ENCODE data around the gene PCBP4. TPM values are rescaled to one million over a fixed set of nuclear protein-coding genes. Genes with fewer than 3 reads are reported as not detected.
"Not testable (repeated sequence)": the region's sequence is repeated elsewhere in the genome, so short reads cannot be mapped to it uniquely, and the experiment has no call there.

PCBP4 gene
- total and polyA plus RNA-seq, 2 donors (not counting 1 experiment from before 2014, with no cell fraction given): 15.3 to 25.6 TPM

DNA sequence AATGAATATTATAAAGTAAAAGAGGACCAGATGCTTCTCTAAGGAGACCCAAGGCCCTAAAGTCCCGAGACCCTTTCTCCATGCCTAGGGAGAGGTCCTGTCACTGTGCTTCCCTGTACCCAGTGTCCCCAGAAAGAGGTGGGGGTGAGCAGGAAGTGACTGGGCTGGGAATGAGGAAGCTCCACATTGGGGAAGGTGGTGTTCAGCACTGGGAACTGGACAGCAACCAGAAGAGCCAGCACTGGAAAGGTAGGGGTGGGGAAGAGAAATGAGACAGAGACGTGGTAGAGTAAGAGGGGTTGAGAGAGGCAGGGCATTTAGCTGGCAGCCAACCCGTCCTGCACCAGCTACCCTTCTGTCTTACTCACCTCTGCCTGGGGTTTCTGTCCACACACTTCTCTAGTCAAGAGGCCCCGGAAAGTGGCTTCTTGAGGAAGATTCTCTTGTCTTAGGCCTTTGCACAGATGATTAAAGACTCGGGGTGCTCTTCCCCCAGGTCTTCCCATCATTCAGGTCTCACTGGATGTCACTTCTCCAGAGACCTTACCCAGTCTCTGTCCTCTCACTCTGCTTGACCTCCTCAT, 37.7 kb downstream of the PCBP4 start:
- H2AFZ ChIP-seq (ENCODE audit: insufficient read depth, low read depth, low read length, poor library complexity, severe bottlenecking): no peak overlapping the region
- H3K27me3 Mint-ChIP-seq: no peaks in the 10 kb centered on the region
- H3K79me2 ChIP-seq (ENCODE audit: control insufficient read depth, insufficient read depth, low read length): no peaks in the 10 kb centered on the region
- CTCF ChIA-PET: no interaction called here
- H4K20me1 ChIP-seq (ENCODE audit: control insufficient read depth, insufficient read depth, low read length, poor library complexity, severe bottlenecking): no peaks in the 10 kb centered on the region
- TF ChIP-seq CTCF (IDR thresholded peaks at IDR 0.05): no peak
- TF ChIP-seq EZH2 (IDR thresholded peaks at IDR 0.05; ENCODE audit: borderline replicate concordance, insufficient read depth, low read depth, low read length, poor library complexity, severe bottlenecking): no peak
- no peak for ATAC-seq (ENCODE audit: low read depth)
- no peak overlapping the region for H3K4me3 Mint-ChIP-seq
- no peak for DNase-seq
- H3K4me3 ChIP-seq (ENCODE audit: control extremely low read depth in 1 of 5, extremely low read depth in 1 of 5, insufficient read depth in 1 of 5, low read depth in 2 of 5, low read length in 4 of 5): no peak overlapping the region
- no peaks in the 10 kb centered on the region for H3K9me3 ChIP-seq (ENCODE audit: control extremely low read depth in 1 of 3, control insufficient read depth in 2 of 3, insufficient read depth in 1 of 3, low read length in 2 of 3)
- no peak overlapping the region for H3K9ac ChIP-seq (ENCODE audit: low read length)
- no peaks in the 10 kb centered on the region for H3K27me3 ChIP-seq (replicated peaks in 1 of 4; ENCODE audit: control extremely low read depth in 1 of 4, control insufficient read depth in 3 of 4, insufficient read depth in 4 of 4, low read length in 3 of 4)
- H3K4me1 ChIP-seq (ENCODE audit: control insufficient read depth in 2 of 2, insufficient read depth in 2 of 2, low read length in 2 of 2): no peaks in the 10 kb centered on the region
- intact Hi-C loops (cut with micrococcal nuclease): no loop called here
- 94% methylated on average over 3 of the region's 5 CpGs for whole genome bisulfite sequencing (ENCODE audit: insufficient coverage)
- no peaks in the 10 kb centered on the region for H3K9me3 Mint-ChIP-seq (ENCODE audit: insufficient read depth)
- H3K4me2 ChIP-seq (replicated peaks; ENCODE audit: low read depth, low read length, poor library complexity, severe bottlenecking): no peak overlapping the region
- H3K27ac ChIP-seq (ENCODE audit: low read length in 2 of 2): no peak overlapping the region
- POLR2A ChIA-PET: no interaction called here
- no peaks in the 10 kb centered on the region for H3K4me1 Mint-ChIP-seq
- peaks cover 3 to 20% of the 10 kb centered on the region in 2 experiments for H3K36me3 ChIP-seq (replicated peaks in 1 of 2; ENCODE audit: control extremely low read depth in 1 of 2, control insufficient read depth in 1 of 2, extremely low read depth in 1 of 2, insufficient read depth in 2 of 2, low read length in 1 of 2)
- H3K27ac Mint-ChIP-seq: no peak overlapping the region

- peaks cover 3 to 14% of the 10 kb centered on the region in 2 experiments for H3K36me3 ChIP-seq (replicated peaks in 1 of 2; ENCODE audit: control extremely low read depth in 1 of 2, control insufficient read depth in 1 of 2, extremely low read depth in 1 of 2, insufficient read depth in 2 of 2, low read length in 1 of 2)
- H3K79me2 ChIP-seq (ENCODE audit: control insufficient read depth, insufficient read depth, low read length); H3K27me3 Mint-ChIP-seq; H4K20me1 ChIP-seq (ENCODE audit: control insufficient read depth, insufficient read depth, low read length, poor library complexity, severe bottlenecking); POLR2A ChIA-PET; H3K27me3 ChIP-seq (replicated peaks in 1 of 4; ENCODE audit: control extremely low read depth in 1 of 4, control insufficient read depth in 3 of 4, insufficient read depth in 4 of 4, low read length in 3 of 4); H3K4me1 ChIP-seq (ENCODE audit: control insufficient read depth in 2 of 2, insufficient read depth in 2 of 2, low read length in 2 of 2); DNase-seq; H3K27ac Mint-ChIP-seq; H3K27ac ChIP-seq (ENCODE audit: low read length in 2 of 2); H2AFZ ChIP-seq (ENCODE audit: insufficient read depth, low read depth, low read length, poor library complexity, severe bottlenecking); H3K9me3 Mint-ChIP-seq (ENCODE audit: insufficient read depth); ATAC-seq (ENCODE audit: low read depth); H3K4me2 ChIP-seq (replicated peaks; ENCODE audit: low read depth, low read length, poor library complexity, severe bottlenecking); H3K4me1 Mint-ChIP-seq; CTCF ChIA-PET; intact Hi-C loops (cut with micrococcal nuclease); H3K4me3 ChIP-seq (ENCODE audit: control extremely low read depth in 1 of 5, extremely low read depth in 1 of 5, insufficient read depth in 1 of 5, low read depth in 2 of 5, low read length in 4 of 5); H3K4me3 Mint-ChIP-seq; H3K9me3 ChIP-seq (ENCODE audit: control extremely low read depth in 1 of 3, control insufficient read depth in 2 of 3, insufficient read depth in 1 of 3, low read length in 2 of 3); H3K9ac ChIP-seq (ENCODE audit: low read length): not testable (repeated sequence)
- WGBS (ENCODE audit: insufficient coverage): 87% methylated on average over 2 of the region's 3 CpGs
Observed at GRCh38 chr3:51928981-51929380, 38.3 kb downstream of the PCBP4 start.

Measured in B cell (primary cell).